Measurements from ENCODE around the gene ZBTB12.
A peak's percentile ranks its signal among the peaks of the same experiment; 100 is the strongest.
"Not testable (repeated sequence)": the region's sequence is repeated elsewhere in the genome, so short reads cannot be mapped to it uniquely, and the experiment has no call there.

ZBTB12 gene

GRCh38 chr6:31901953-31902643, at the start of gene ZBTB12:
Gene ZBTB12 (minus strand): TSS chr6:31902086. CDS start chr6:31901305, 781 bp downstream.
- no peaks in the 10 kb centered on the region for H3K9me3 Mint-ChIP-seq
- H3K27me3 Mint-ChIP-seq = peaks cover 10% of the 10 kb centered on the region
- peak; percentile 87 to 91 for DNase-seq
- peak within 1 kb of the TSS; percentile 75 to 90 for H3K4me3 Mint-ChIP-seq
- ATAC-seq = peak; percentile 78
- peaks cover 41% of the 10 kb centered on the region for H3K4me1 Mint-ChIP-seq
- H3K27ac Mint-ChIP-seq = peak within 1 kb of the TSS; percentile 92 to 97

GRCh38 chr6:31949926-31950548, 48.2 kb upstream of the ZBTB12 start:
- ATAC-seq = no peak
- no peak overlapping the region for H3K27ac Mint-ChIP-seq
- H3K9me3 Mint-ChIP-seq = no peaks in the 10 kb centered on the region
- no peak overlapping the region for H3K4me3 Mint-ChIP-seq
- H3K27me3 Mint-ChIP-seq = no peaks in the 10 kb centered on the region
- DNase-seq = no peak
- peaks cover 16% of the 10 kb centered on the region for H3K4me1 Mint-ChIP-seq

- H3K4me3 Mint-ChIP-seq = no peak overlapping the region
- peaks cover 8% of the 10 kb centered on the region for H3K27me3 Mint-ChIP-seq
- H3K4me1 Mint-ChIP-seq = peaks cover 16% of the 10 kb centered on the region
- DNase-seq (no peak), ATAC-seq (no peak)
- H3K27ac Mint-ChIP-seq = no peak overlapping the region
- H3K9me3 Mint-ChIP-seq = no peaks in the 10 kb centered on the region
Observed at GRCh38 chr6:31948753-31949413, 47.0 kb upstream of the ZBTB12 start.

- peaks cover 16% of the 10 kb centered on the region for H3K4me1 Mint-ChIP-seq
- no peaks in the 10 kb centered on the region for H3K9me3 Mint-ChIP-seq
- H3K27me3 Mint-ChIP-seq = peaks cover 9% of the 10 kb centered on the region
- ATAC-seq (no peak), DNase-seq (no peak)
- H3K27ac Mint-ChIP-seq = no peak overlapping the region
- H3K4me3 Mint-ChIP-seq = no peak overlapping the region
Observed at GRCh38 chr6:31948306-31948705, 46.4 kb upstream of the ZBTB12 start.

GRCh38 chr6:31947864-31948263, 46.0 kb upstream of the ZBTB12 start:
- ATAC-seq (no peak), DNase-seq (no peak)
- Mint-ChIP-seq H3K9me3 (no peaks in the 10 kb centered on the region), H3K27ac (no peak overlapping the region), H3K4me1 (peaks cover 16% of the 10 kb centered on the region), H3K4me3 (no peak overlapping the region), H3K27me3 (peaks cover 10% of the 10 kb centered on the region)

- no peak for ATAC-seq
- Mint-ChIP-seq H3K4me1 (peaks cover 16% of the 10 kb centered on the region), H3K4me3 (no peak overlapping the region), H3K9me3 (no peaks in the 10 kb centered on the region), H3K27me3 (peaks cover 17% of the 10 kb centered on the region), H3K27ac (no peak overlapping the region)
- DNase-seq = no peak
Observed at GRCh38 chr6:31947070-31947675, 45.3 kb upstream of the ZBTB12 start.

GRCh38 chr6:31946370-31946885, 44.5 kb upstream of the ZBTB12 start:
- Mint-ChIP-seq H3K4me1 (peaks cover 16% of the 10 kb centered on the region), H3K4me3 (no peak overlapping the region), H3K9me3 (no peaks in the 10 kb centered on the region), H3K27me3 (peaks cover 22% of the 10 kb centered on the region), H3K27ac (peak overlapping the region in 1 of 2 donors; percentile 59)
- ATAC-seq (no peak), DNase-seq (no peak)

- H3K9me3 Mint-ChIP-seq = no peaks in the 10 kb centered on the region
- DNase-seq (no peak), ATAC-seq (peak; percentile 38)
- H3K4me3 Mint-ChIP-seq = peak within 1 kb of the TSS in 1 of 2 donors; percentile 54
- H3K27ac Mint-ChIP-seq = peak within 1 kb of the TSS; percentile 59 to 61
- H3K27me3 Mint-ChIP-seq = peaks cover 22% of the 10 kb centered on the region
- peaks cover 17% of the 10 kb centered on the region for H3K4me1 Mint-ChIP-seq
Observed at GRCh38 chr6:31945507-31946369, 43.9 kb upstream of the ZBTB12 start, which contains the start of gene CFB. Gene CFB (plus strand): TSS chr6:31946095. CDS start chr6:31946222, 127 bp downstream.

GRCh38 chr6:31945154-31945506, 43.2 kb upstream of the ZBTB12 start:
- H3K4me3 Mint-ChIP-seq = no peak overlapping the region
- H3K27me3 Mint-ChIP-seq = peaks cover 22% of the 10 kb centered on the region
- DNase-seq (no peak), ATAC-seq (no peak)
- no peaks in the 10 kb centered on the region for H3K9me3 Mint-ChIP-seq
- peaks cover 23% of the 10 kb centered on the region for H3K4me1 Mint-ChIP-seq
- peak overlapping the region in 1 of 2 donors; percentile 61 for H3K27ac Mint-ChIP-seq

- Mint-ChIP-seq H3K27me3 (peaks cover 22% of the 10 kb centered on the region), H3K4me1 (peaks cover 23% of the 10 kb centered on the region), H3K9me3 (no peaks in the 10 kb centered on the region), H3K4me3 (no peak overlapping the region), H3K27ac (no peak overlapping the region)
- DNase-seq (no peak), ATAC-seq (no peak)
Observed at GRCh38 chr6:31943742-31944141, 41.9 kb upstream of the ZBTB12 start.

- Mint-ChIP-seq H3K27me3 (peaks cover 22% of the 10 kb centered on the region), H3K9me3 (no peaks in the 10 kb centered on the region), H3K27ac (no peak overlapping the region), H3K4me1 (peaks cover 10% of the 10 kb centered on the region), H3K4me3 (no peak overlapping the region)
- DNase-seq = no peak
- no peak for ATAC-seq
Observed at GRCh38 chr6:31940256-31940664, 38.4 kb upstream of the ZBTB12 start.

- ATAC-seq (no peak), DNase-seq (no peak)
- peaks cover 7% of the 10 kb centered on the region for H3K4me1 Mint-ChIP-seq
- no peaks in the 10 kb centered on the region for H3K9me3 Mint-ChIP-seq
- H3K27me3 Mint-ChIP-seq = peaks cover 15% of the 10 kb centered on the region
- no peak overlapping the region for H3K27ac Mint-ChIP-seq
- H3K4me3 Mint-ChIP-seq = no peak overlapping the region
Observed at GRCh38 chr6:31935823-31936222, 33.9 kb upstream of the ZBTB12 start.

GRCh38 chr6:31935021-31935420, 33.1 kb upstream of the ZBTB12 start:
- H3K27me3 Mint-ChIP-seq = peaks cover 15% of the 10 kb centered on the region
- ATAC-seq (no peak), DNase-seq (no peak)
- H3K4me1 Mint-ChIP-seq = no peaks in the 10 kb centered on the region
- H3K4me3 Mint-ChIP-seq = no peak overlapping the region
- no peak overlapping the region for H3K27ac Mint-ChIP-seq
- H3K9me3 Mint-ChIP-seq = no peaks in the 10 kb centered on the region

- Mint-ChIP-seq H3K4me1 (no peaks in the 10 kb centered on the region), H3K4me3 (no peak overlapping the region), H3K9me3 (no peaks in the 10 kb centered on the region), H3K27me3 (peaks cover 15% of the 10 kb centered on the region), H3K27ac (no peak overlapping the region)
- ATAC-seq = no peak
- DNase-seq = no peak
Observed at GRCh38 chr6:31933537-31933936, 31.7 kb upstream of the ZBTB12 start.

GRCh38 chr6:31932137-31932536, 30.3 kb upstream of the ZBTB12 start:
- ATAC-seq, DNase-seq, H3K27ac Mint-ChIP-seq: not testable (repeated sequence)

More at GRCh38 chr6:31932137-31932536, 30.3 kb upstream of the ZBTB12 start:
- not testable (repeated sequence) for H3K4me1 Mint-ChIP-seq, H3K9me3 Mint-ChIP-seq, H3K4me3 Mint-ChIP-seq
- H3K27me3 Mint-ChIP-seq = peaks cover 15% of the 10 kb centered on the region

Data from stimulated activated naive CD8-positive, alpha-beta T cell treated with anti-CD3 and anti-CD28 coated beads, Interleukin-15, amount 100 ng/mL, for 72 hours (primary cell).